Measurements from ENCODE around the gene TEKT2.
A peak's percentile ranks its signal among the peaks of the same experiment; 100 is the strongest.

Gene TEKT2

DNA sequence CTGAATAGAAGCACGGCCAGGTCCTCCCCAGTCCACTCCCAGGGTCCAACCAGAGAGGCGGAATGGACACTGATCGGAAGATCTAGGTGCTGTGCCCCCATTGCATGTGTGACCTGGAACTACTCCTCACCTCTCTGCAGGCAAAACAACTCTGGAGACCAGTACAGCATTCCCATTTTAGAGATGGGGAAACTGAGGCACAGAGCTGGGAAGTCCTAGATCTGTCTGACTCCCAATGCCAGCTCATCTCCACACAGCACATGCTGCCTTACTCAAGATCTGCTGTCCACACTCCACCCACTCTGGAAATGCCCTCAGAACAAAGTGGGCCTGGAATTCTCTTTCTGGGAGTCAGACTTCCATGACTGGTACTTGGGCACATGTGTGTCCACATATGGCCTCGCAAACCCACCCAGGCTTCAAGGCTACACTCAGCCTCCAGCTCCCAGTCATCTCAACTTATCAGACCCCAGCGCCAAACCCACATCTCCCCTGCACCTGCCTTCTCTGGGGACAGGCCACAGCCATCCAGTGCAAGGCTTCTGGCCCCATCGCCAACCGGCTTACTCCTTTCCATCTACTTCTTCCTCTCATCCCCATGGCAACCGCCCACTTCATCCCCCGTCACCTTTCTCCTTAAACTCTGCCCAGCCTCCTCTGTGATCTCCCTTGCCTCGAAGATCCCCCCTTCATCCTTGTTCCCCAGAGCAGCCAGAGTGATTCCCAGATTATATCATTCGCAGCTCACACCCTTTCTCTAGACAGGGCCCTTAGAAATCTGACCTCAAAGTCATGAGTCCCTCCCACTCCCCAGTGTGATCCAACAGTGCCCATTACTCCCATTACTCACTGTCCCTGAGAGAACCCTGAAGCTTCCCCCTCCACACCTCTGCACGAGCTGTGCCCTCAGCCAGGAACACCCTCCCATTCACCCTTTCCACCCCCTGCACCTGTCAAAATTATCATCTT, 38.5 kb downstream of the TEKT2 start:
- DNase-seq (ENCODE audit: low read depth): no peak
- TF ChIP-seq, protein P1, sequence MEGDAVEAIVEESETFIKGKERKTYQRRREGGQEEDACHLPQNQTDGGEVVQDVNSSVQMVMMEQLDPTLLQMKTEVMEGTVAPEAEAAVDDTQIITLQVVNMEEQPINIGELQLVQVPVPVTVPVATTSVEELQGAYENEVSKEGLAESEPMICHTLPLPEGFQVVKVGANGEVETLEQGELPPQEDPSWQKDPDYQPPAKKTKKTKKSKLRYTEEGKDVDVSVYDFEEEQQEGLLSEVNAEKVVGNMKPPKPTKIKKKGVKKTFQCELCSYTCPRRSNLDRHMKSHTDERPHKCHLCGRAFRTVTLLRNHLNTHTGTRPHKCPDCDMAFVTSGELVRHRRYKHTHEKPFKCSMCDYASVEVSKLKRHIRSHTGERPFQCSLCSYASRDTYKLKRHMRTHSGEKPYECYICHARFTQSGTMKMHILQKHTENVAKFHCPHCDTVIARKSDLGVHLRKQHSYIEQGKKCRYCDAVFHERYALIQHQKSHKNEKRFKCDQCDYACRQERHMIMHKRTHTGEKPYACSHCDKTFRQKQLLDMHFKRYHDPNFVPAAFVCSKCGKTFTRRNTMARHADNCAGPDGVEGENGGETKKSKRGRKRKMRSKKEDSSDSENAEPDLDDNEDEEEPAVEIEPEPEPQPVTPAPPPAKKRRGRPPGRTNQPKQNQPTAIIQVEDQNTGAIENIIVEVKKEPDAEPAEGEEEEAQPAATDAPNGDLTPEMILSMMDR (IDR thresholded peaks at IDR 0.05; ENCODE audit: insufficient read depth, low read depth, low read length, missing control alignments): no peak
- no peak overlapping the region for H3K4me3 ChIP-seq (ENCODE audit: low read depth, low read length)

DNA sequence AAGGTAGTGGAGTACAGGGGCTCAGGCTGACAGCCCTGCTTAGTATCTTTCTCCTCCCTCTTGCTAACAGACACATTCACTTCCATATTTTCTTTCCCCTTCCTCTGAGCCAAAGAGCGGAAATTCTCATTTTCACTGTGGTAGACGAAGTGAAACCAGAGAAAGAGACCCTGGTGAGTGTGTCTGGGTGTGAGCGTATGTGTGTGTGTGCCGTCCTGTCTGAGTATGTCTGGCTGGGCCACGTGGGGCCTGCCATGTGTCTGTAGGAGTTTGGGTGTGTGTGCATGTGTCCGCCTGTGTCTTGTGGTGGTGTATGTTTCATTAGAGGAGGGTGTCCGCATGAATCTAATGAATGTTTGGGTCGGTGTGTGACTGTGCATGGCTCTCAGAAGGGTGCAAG, 39.5 kb downstream of the TEKT2 start:
- DNase-seq (ENCODE audit: low read depth): peak; percentile 79
- TF ChIP-seq, protein P1 (IDR thresholded peaks at IDR 0.05; ENCODE audit: insufficient read depth, low read depth, low read length, missing control alignments): no peak
- no peak overlapping the region for H3K4me3 ChIP-seq (ENCODE audit: low read depth, low read length)

DNA sequence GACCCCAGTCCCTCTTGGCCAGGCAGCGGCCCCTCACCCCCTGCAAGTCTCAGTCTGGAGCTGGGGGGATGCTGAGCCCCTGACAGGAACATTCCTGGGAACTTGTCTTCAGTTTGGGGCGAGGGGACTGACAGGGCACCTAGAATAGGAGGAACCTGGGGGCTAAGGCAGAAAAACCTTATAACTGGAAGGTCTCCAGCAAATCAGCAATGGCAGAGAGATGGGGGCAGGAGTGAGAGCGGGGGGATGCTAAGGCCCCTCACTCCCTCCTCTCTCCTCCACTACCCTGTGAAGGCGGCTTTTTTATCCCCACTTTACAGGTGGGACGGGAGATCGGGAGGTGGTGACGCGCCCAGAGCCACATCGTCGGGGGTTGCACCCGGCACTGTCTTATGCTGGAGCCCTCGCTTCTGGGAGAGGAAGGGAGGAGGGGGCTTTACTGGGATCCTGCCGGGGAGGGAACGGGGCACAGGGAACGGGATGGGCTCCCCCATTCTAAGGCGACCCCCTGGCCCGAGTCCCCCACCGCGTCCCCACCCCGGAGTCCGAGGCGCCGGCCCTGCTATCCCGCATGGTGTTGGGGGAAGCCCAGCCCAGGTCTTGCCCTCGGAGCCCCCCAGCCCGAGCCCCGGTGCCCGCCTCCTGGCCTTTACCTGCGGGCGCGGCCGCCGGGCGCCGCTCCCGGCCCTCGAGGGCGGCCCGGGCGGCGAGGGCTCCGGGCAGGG, 40.7 kb downstream of the TEKT2 start:
- TF ChIP-seq, protein P1 (IDR thresholded peaks at IDR 0.05; ENCODE audit: insufficient read depth, low read depth, low read length, missing control alignments): no peak
- DNase-seq (ENCODE audit: low read depth): no peak
- no peak overlapping the region for H3K4me3 ChIP-seq (ENCODE audit: low read depth, low read length)

DNA sequence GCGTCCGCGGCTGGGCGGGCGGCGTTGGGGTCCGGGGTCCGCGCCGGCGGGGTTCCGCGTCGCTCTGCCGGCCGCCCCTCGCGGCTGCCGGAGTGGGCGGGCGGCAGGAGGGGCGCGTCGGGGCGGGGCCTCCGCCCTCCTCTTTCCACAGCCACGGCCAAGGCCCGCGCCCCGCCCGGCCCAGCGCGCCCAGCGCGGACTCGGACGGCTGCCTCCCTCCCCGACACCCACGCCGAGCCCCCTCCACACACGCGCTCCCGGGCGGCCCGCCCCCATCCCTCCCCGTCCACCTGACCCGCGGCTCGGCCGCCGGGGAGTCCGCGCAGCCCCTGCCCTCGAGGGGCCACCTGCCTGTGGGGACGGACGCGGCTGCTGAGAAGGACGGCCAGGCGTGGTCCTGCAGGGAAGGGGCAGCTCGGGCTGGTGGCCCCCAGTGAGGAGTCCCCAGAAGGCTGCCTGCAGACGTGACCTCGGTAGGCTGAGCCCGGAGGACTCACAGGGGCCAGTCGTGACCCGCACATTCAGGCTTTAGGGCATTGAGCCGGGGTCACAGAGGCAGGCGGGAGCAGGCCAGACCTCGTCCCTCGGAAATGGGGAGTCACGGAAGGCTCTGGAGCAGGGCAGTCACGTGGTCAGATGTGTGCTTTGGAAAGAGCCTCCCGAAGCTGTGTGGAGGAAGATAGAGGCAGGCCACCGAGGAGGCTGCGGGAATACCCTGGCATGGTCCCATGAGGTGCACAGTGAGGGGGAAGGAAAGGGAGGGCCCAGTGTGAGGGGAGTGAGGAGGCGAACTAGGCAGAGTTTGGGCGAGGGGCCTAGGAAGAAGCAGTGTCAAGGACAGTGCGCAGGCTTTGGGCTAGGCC, 41.5 kb downstream of the TEKT2 start, which contains the start of gene COL8A2:
Gene COL8A2 (minus strand): TSS at position 94 of the 863 bp plus-strand sequence. CDS start 24,980 bp downstream, outside the sequence.
- TF ChIP-seq, protein P1 (IDR thresholded peaks at IDR 0.05; ENCODE audit: insufficient read depth, low read depth, low read length, missing control alignments): no peak
- H3K4me3 ChIP-seq (ENCODE audit: low read depth, low read length): no peak within 1 kb of the TSS
- no peak for DNase-seq (ENCODE audit: low read depth)

DNA sequence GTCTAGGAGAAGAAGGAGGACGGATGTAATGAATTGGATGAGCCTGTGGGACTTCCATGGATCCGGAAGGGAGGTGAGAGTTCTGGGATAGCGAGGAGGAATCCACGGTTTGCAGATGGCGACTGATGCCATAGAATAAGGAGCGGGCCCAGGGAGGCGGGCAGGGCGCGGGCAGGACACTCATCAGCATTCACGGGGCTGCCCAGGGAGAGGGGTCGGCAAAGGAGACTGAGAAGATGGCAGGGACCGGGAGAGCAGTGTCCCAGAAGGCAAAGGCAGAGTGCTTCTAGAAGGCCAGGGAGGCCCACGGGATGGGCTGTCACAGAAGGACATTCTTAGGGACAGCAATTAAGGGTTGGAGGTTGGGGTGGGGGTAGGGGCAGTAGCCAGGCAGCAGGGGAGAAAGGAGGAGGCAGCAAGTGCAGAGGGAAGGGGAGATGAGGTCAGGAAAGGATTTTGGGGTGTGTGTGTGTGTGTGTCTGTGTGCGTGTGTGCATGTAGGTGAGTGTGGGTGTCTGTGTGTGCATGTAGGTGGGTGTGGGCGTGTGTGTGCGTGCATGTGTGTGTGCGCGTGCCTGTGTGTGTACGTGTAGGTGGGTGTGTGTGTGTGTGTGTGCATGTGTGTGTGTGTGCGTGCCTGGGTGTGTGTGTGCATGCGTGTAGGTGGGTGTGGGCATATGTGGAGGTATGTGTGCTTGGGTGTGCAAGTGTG, 42.3 kb downstream of the TEKT2 start:
- H3K4me3 ChIP-seq (ENCODE audit: low read depth, low read length): no peak overlapping the region
- TF ChIP-seq, protein P1 (IDR thresholded peaks at IDR 0.05; ENCODE audit: insufficient read depth, low read depth, low read length, missing control alignments): no peak
- no peak for DNase-seq (ENCODE audit: low read depth)
